Measurements from ENCODE around the gene HSDL2. TPM values are rescaled to one million over a fixed set of nuclear protein-coding genes. Genes with fewer than 3 reads are reported as not detected.
"Not testable (repeated sequence)": the region's sequence is repeated elsewhere in the genome, so short reads cannot be mapped to it uniquely, and the experiment has no call there.

HSDL2 gene
- total and polyA plus RNA-seq, 2 experiments from 2014 or later = 43.8 to 46.4 TPM

GRCh38 chr9:112354081-112354743 is 25.7 kb upstream of the HSDL2 start:
- no peak overlapping the region for H3K4me3 ChIP-seq
- no peaks in the 10 kb centered on the region for H3K4me1 ChIP-seq (ENCODE audit: low read depth)
- DNase-seq (ENCODE audit: low read depth in 1 of 2, low spot score in 1 of 2) = no peak
- no peaks in the 10 kb centered on the region for H3K9me3 ChIP-seq (ENCODE audit: low read depth)
- TF ChIP-seq CTCF (IDR thresholded peaks at IDR 0.05; ENCODE audit: low read depth, low read length) = no peak
- H3K36me3 ChIP-seq = no peaks in the 10 kb centered on the region
- H3K27ac ChIP-seq = no peak overlapping the region
- H3K27me3 ChIP-seq = no peaks in the 10 kb centered on the region

- no peak overlapping the region for H3K27ac ChIP-seq
- no peak for TF ChIP-seq CTCF (IDR thresholded peaks at IDR 0.05; ENCODE audit: low read depth, low read length)
- DNase-seq (ENCODE audit: low read depth in 1 of 2, low spot score in 1 of 2) = peak in 1 of 2 donors; percentile 70
- H3K4me3 ChIP-seq = no peak overlapping the region
- no peaks in the 10 kb centered on the region for H3K36me3 ChIP-seq
- no peaks in the 10 kb centered on the region for H3K9me3 ChIP-seq (ENCODE audit: low read depth)
- no peaks in the 10 kb centered on the region for H3K4me1 ChIP-seq (ENCODE audit: low read depth)
- no peaks in the 10 kb centered on the region for H3K27me3 ChIP-seq
Measured at GRCh38 chr9:112355427-112355897, 24.4 kb upstream of the HSDL2 start.

- Histone ChIP-seq H3K27ac (no peak overlapping the region), H3K4me3 (no peak overlapping the region), H3K36me3 (no peaks in the 10 kb centered on the region), H3K27me3 (no peaks in the 10 kb centered on the region), H3K9me3 (ENCODE audit: low read depth) (no peaks in the 10 kb centered on the region), H3K4me1 (ENCODE audit: low read depth) (no peaks in the 10 kb centered on the region)
- no peak for DNase-seq (ENCODE audit: low read depth in 1 of 2, low spot score in 1 of 2)
- no peak for TF ChIP-seq CTCF (IDR thresholded peaks at IDR 0.05; ENCODE audit: low read depth, low read length)
Measured at GRCh38 chr9:112360047-112360804, 19.7 kb upstream of the HSDL2 start.

GRCh38 chr9:112361601-112362000 is 18.3 kb upstream of the HSDL2 start:
- peak; percentile 28 for TF ChIP-seq CTCF (IDR thresholded peaks at IDR 0.05; ENCODE audit: low read depth, low read length)
- peak; percentile 52 to 66 for DNase-seq (ENCODE audit: low read depth in 1 of 2, low spot score in 1 of 2)
- H3K36me3 ChIP-seq = no peaks in the 10 kb centered on the region
- no peak overlapping the region for H3K27ac ChIP-seq
- no peaks in the 10 kb centered on the region for H3K9me3 ChIP-seq (ENCODE audit: low read depth)
- no peaks in the 10 kb centered on the region for H3K27me3 ChIP-seq
- no peaks in the 10 kb centered on the region for H3K4me1 ChIP-seq (ENCODE audit: low read depth)
- H3K4me3 ChIP-seq = no peak overlapping the region

- no peaks in the 10 kb centered on the region for H3K9me3 ChIP-seq (ENCODE audit: low read depth)
- H3K4me3 ChIP-seq = no peak overlapping the region
- no peak for TF ChIP-seq CTCF (IDR thresholded peaks at IDR 0.05; ENCODE audit: low read depth, low read length)
- H3K4me1 ChIP-seq (ENCODE audit: low read depth) = no peaks in the 10 kb centered on the region
- DNase-seq (ENCODE audit: low read depth in 1 of 2, low spot score in 1 of 2) = no peak
- no peak overlapping the region for H3K27ac ChIP-seq
- no peaks in the 10 kb centered on the region for H3K36me3 ChIP-seq
- no peaks in the 10 kb centered on the region for H3K27me3 ChIP-seq
Measured at GRCh38 chr9:112364761-112365160, 15.1 kb upstream of the HSDL2 start.

- H3K4me1 ChIP-seq (ENCODE audit: low read depth); H3K27ac ChIP-seq; H3K9me3 ChIP-seq (ENCODE audit: low read depth); H3K36me3 ChIP-seq; DNase-seq (ENCODE audit: low read depth in 1 of 2, low spot score in 1 of 2); H3K27me3 ChIP-seq; H3K4me3 ChIP-seq: not testable (repeated sequence)
Measured at GRCh38 chr9:112365257-112365656, 14.7 kb upstream of the HSDL2 start.
